ENCODE measurements around the gene SPECC1.
"Not testable (repeated sequence)": the region's sequence is repeated elsewhere in the genome, so short reads cannot be mapped to it uniquely, and the experiment has no call there.

Gene SPECC1

DNA sequence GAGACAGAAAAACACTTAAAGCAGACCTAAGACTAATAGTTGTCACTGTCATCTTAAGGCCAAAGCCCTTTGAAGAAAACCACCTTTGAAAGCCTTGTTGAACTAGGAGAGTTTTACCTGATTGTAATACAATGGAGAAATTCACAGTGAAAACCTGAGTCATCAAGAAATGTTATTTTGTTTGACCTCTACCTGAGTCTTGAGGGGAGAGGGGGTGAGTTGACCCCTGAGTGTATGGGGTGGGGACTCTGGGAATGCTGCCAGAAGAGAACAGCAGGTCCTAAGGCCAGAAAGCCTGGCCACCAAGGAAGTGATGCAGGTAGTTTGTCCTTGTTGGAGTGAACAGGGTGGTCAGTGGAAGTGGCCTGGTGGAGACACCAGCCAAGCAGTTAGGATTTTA, 204.3 kb downstream of the SPECC1 start:
- no peak for DNase-seq

DNA sequence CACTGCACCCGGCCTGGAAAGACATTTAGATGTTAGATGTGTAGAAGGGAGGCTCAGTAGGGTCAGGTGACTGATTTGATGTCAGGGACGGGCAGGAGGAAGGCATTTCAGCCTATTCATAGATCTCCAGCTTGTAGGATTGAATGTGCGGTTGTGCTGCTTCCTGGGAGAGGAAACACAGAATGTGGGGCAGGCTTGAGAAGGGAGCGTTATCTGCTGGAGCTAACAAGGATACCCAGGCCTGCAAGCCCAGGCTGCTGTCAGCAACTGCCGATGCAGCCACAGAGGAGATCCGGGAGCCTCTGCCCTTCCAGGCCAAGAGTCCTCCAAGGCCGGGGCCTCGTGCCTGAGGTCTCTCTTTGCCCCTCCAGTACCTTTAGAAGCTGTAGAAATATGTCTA, 205.6 kb downstream of the SPECC1 start:
- no peak for DNase-seq

DNA sequence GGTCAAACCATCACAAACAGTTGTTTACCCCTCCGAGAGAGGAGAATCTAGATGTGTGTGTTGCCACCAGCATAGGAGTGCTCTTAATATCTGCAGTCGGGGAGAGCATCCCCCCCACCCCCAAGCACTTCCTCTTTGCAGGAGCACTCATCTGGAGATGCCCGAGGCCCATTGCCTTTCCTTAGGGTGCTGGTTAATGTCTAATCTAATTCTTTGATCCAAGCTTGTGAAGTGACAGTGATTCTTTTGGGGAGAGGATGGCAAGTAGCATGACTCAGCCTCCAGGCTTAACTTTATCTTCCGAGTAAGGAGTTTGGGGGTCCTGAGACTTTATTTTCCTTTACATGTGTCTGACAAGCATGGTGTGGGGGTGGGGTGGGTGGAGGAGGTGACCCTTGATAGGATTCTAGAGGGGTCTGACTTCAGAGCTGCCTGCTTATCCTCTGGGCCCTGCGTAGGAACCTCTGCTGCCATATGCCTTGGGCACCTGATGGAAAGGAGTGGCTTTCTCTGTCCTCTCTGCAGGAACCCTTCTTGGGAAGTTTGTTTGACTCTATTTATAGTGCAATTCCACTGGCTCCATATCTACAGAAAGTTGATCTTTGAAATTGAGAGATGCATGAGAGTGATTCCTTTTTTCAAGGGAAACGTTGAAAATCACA, 207.1 kb downstream of the SPECC1 start:
- DNase-seq, result no peak

DNA sequence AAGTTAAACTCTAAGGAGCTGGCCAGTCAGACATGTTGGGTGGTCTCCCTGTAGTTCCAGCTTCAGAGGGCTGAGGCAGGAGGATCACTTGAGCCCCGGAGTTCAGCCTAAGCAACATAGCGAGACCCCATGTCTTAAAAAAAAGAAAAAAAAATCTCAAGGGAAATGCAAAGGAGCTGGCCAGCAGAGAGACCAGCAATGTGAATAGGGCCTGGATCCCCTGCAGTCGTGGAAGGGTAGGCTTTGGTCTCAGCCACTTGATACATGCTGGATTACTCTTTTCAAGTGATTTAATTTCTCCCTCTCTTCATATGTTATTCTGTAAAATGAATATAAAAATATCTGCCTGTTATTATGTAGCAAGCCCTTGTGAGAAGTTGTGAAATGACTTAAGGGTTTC, 207.7 kb downstream of the SPECC1 start:
- DNase-seq, result no peak

- no peak for DNase-seq
These were observed 208.5 kb downstream of the SPECC1 start for GRCh38 chr17:20217677-20218076.

GRCh38 chr17:20218272-20218671, 209.1 kb downstream of the SPECC1 start:
- DNase-seq, result no peak

DNA sequence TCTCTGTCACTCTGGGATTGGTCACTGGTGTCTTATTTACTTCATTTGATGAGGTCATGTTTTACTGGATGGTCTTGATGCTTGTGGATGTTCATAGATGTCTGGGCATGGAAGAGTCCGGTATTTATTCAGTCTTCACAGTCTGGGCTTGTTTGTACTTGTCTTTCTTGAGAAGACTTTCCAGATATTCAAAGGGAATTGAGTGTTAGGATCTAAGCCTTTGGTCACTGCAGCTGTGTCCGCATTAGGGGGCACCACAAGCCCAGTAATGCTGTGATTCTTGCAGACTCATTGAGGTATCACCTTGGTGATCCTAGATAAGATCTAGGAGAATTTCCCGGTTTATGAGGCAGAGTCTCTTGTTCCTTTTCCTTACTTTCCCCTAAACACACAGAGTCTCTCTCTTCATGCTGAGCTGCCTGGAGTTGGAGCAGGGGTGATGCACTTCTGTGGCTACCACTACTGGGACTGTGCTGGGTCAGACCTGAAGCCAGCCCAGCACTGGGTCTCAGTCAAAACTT, 214.7 kb downstream of the SPECC1 start:
- no peak for DNase-seq

- no peak for DNase-seq
These were observed 215.2 kb downstream of the SPECC1 start for GRCh38 chr17:20224379-20224778.

- no peak for DNase-seq
These were observed 216.3 kb downstream of the SPECC1 start for GRCh38 chr17:20225162-20226115.

DNA sequence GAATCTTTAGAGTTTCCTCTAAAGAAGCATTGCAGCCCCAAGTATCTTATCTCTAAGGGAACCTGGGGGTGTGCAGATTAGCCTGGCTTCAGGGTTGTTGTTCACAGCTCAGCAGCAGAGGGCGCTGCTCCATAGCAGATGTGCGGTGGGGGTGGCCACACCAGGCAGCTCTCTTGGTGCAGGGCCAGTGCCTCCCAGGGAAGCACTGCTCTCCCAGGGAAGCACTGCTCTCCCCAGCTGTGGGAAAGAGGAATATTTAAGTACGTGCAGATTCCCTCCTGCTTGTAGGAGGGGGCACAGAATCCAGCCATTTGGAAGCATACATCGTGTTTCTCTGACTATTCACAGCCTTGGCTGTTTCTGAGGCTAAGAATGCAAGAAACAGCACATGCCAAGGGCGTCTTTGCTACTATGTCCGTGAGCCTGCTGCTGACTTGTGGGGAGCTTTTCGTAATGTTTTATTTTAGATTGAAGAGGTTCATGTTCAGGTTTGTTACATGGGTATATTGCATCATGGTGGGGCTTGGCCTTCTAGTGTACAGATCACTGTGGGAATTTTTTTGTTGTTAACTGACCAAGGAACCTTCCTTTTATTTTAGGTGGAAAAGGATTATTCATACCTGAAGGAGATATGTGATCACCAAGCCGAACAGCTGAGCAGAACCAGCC, 217.8 kb downstream of the SPECC1 start:
- peak; percentile 75 for DNase-seq

GRCh38 chr17:20227720-20228370, 218.7 kb downstream of the SPECC1 start:
- DNase-seq, result peak; percentile 55

DNA sequence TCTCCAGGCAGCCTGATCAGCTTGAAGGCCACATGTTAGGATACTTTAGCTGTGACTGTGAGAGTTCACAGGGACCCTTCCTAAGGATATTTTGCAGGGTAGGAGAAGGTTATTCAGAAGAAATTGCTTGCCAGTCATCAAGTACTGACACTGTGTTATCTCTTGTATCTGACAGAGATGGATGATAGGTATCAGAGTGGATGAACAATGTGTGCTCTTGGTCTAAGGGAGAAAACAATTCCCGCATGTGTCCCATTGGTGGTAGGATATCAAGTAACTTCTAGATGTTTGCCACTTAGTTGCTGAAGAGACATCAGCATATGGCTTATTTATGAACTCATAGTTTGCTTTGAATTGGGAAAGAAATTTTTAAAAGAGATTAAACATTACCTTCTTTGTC, 219.3 kb downstream of the SPECC1 start:
- no peak for DNase-seq

- peak; percentile 18 for DNase-seq
These were observed 219.7 kb downstream of the SPECC1 start for GRCh38 chr17:20228860-20229259.

GRCh38 chr17:20230924-20231323, 221.8 kb downstream of the SPECC1 start:
- DNase-seq, result no peak

GRCh38 chr17:20232611-20233010, 223.5 kb downstream of the SPECC1 start:
- DNase-seq, result no peak

DNA sequence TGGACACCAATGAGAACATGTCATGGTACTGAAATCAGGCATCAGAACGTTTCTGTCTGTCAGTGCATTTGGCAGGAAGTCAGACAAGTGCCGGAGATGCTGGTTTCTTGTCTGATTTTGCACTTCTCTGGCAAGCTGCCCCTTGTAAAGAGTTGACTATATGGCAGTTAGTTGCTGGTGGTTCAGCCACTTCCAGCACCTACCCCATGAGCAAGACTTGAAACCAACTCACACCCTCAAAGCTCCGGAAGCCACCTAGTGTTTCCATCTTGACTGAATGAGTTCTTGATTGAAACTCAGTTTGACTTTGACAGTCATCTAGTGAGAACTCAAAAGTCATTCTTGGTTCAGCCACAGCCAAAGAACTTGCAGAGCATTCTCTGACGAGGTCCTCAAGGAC, 225.1 kb downstream of the SPECC1 start:
- no peak for DNase-seq

DNA sequence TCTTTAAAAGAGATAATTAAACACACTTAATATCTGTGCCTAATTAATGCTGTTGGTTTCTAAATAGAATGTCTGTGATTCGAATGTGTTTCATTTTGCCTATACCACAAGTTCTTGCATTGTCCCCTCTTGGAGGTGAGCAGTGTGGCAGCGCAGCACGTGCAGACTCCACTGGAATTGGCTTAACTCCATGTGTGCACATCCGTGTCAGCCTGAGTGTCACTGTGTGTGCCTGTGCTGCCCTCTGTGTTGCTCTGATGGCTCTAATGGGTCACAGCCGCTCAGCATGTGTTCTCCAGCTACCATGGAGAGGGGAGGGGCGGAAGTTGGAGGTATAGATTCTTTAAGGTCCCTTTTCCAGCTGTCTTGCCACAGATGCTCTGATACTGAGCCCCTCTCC, 226.6 kb downstream of the SPECC1 start:
- no peak for DNase-seq

GRCh38 chr17:20236578-20237227, 227.5 kb downstream of the SPECC1 start:
- no peak for DNase-seq

GRCh38 chr17:20239776-20240175, 230.6 kb downstream of the SPECC1 start:
- not testable (repeated sequence) for DNase-seq

DNA sequence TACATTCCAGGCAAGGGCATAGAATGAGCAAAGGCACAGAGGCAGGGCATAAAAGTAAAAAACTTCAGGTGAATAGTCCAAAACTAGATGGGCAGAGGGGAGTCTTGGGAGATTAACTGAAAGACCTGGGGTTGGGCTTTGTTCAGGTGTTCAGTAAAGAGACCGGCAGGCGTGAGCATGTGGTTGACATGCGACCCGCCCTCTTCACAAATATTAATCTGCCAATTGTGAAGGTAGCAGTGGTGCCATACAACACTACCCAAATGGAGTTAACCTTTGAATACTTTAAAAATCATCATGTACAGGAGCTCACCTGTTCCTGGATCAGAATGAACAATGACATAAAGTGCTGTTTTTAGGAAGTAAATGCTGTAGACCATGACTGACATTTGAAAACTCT, 232.7 kb downstream of the SPECC1 start:
- DNase-seq, result no peak

- DNase-seq, result no peak
These were observed 233.1 kb downstream of the SPECC1 start for GRCh38 chr17:20242271-20242670.

DNA sequence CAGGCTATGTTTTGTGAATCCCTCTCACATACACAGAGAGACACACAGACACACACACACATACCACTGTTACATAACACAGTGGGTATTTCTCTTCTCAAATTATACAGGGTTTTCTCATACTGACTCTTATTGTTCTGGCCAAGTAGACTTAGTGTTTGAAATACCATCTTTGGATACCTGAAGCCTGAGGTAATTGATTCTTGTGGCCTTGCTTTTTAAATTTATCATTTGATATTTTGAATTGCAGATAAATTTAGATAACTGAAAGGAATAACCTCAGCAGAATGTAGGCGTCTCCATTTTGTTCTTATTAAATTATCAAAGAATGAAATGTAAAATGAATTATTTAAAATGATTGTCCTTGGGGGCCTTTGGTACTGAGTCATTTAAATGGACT, 234.4 kb downstream of the SPECC1 start:
- no peak for DNase-seq

Measured in inflammatory macrophage treated with lipopolysaccharide for 4 hours (primary cell).